ENCODE results near the gene MT1G. TPM values are rescaled to one million over a fixed set of nuclear protein-coding genes. Genes with fewer than 3 reads are reported as not detected.
A peak's percentile ranks its signal among the peaks of the same experiment; 100 is the strongest.
"Not testable (repeated sequence)": the region's sequence is repeated elsewhere in the genome, so short reads cannot be mapped to it uniquely, and the experiment has no call there.

MT1G gene
- total RNA-seq = 1 to 10 TPM in 1 of 2 donors, not detected in 1; 3.4 TPM

DNA sequence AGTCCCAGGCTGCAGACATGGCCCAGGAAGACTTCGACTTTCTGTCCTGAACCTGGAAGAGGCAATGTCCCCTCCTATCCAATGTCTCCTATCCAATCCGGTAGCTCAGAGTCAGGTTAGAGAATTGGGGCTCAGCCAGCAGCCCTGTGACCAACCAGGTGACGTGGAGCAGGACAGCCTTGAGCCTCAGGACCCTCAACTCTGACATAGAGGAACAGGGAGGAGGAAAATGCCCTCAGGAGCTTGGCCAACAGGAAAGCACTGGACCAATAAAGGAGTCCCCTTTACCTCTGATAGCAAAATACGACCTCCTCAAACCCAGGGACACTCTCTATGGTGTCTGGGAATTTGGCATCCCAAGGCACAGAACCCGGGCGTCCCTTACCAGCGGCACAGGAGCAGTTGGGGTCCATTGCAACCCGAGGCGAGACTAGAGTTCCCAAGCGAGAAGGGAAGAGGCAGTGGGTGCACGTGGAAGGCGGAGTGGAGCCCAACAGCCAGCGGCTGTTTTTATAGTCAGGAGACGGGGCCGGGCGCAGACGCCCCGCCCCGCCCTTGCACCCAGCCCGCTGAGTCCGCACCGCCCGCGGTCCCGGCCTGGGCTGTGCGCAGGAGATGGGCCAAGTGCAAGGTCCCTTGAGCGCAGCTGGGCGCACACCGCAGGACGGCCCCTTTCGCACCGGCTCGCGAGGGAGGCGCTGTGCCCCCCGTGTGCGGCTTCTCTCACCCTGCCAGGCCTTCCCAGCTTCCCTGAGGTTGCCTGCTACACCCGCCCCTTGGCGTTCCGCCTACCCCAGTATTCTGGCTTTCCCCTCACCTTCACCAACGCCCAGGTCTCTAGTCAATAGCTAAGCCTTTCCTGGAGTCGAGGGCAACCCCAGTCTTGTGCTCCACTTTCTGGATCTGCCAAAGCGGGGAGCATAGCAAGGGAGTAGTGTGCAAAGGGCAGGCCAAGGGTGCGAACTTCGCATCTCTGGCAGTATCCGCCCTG, at the start of gene MT1G:
Gene MT1G (minus strand): TSS at position 485 of the 991 bp plus-strand sequence. CDS start 72 bp downstream, at position 413.
- H3K27ac Mint-ChIP-seq = no peak within 1 kb of the TSS
- H3K36me3 Mint-ChIP-seq = peaks cover 0 to 8% of the 10 kb centered on the region in 2 donors
- no peaks in the 10 kb centered on the region for H3K9me3 Mint-ChIP-seq
- peak in 1 of 2 donors; percentile 53 for DNase-seq (ENCODE audit: low spot score in 2 of 2)
- peak in 1 of 2 donors; percentile 85 for ATAC-seq

DNA sequence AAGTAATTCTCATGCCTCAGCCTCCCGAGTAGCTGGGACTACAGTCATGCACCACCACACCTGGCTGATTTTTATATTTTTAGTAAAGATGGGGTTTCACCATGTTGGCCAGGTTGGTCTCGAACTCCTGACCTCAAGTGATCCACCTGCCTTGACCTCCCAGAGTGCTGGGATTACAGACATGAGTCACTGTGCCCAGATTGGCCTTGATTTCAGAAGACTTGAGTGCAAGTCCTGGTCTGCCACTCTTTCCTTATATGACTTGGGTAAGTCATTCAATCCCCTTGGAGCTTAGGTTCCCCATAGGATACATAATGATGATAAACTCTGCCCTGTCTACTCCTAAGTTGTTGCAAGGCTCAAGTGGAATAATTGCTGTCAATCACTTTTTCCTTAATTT, 49.7 kb upstream of the MT1G start:
- not testable (repeated sequence) for DNase-seq (ENCODE audit: low spot score in 2 of 2); ATAC-seq; H3K9me3 Mint-ChIP-seq; H3K27ac Mint-ChIP-seq; H3K36me3 Mint-ChIP-seq

DNA sequence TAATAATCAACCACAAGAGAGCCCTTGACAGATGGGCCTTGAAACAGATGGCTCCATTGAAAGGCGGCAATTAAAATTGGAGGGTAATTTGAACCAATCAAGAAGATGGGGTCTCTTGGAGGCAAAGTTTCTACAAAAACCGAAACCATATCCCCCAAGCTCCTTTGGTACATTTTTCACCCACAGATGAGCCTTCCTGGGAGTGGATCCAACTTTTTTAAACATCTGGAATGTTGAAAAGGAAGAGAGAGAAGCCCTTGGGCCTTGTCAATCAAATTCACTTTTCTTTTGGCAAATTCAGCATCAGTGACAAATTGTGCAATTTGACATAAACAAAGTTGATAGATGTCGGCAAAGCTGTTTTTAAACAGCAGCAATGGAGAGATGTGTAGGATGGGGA, 48.9 kb upstream of the MT1G start:
- no peaks in the 10 kb centered on the region for H3K9me3 Mint-ChIP-seq
- ATAC-seq (no peak), DNase-seq (ENCODE audit: low spot score in 2 of 2) (no peak)

DNA sequence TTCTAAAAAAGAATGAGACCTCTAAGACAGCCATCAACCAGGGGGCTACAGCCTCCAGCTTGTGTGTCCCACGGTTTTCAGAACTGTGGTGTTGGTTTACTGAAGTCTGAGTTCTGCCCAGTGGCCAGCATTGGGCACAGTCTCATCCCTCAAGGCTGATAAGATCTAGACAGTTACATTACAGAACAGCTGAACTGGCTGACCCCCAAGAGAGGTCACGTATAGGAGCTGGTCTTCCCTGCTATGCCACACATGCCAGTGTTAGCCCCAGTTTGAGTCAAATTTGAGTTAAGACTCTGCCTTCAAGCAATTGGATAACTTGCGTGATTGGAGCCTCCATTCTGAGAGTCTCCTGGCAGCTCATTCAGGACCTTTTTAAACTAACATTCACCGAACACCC, 47.3 kb upstream of the MT1G start:
- no peaks in the 10 kb centered on the region for H3K36me3 Mint-ChIP-seq
- no peaks in the 10 kb centered on the region for H3K9me3 Mint-ChIP-seq
- DNase-seq (ENCODE audit: low spot score in 2 of 2) = no peak
- no peak overlapping the region for H3K27ac Mint-ChIP-seq
- no peak for ATAC-seq

More for the DNA sequence above, 48.9 kb upstream of the MT1G start:
- Mint-ChIP-seq H3K27ac (no peak overlapping the region), H3K36me3 (no peaks in the 10 kb centered on the region)

DNA sequence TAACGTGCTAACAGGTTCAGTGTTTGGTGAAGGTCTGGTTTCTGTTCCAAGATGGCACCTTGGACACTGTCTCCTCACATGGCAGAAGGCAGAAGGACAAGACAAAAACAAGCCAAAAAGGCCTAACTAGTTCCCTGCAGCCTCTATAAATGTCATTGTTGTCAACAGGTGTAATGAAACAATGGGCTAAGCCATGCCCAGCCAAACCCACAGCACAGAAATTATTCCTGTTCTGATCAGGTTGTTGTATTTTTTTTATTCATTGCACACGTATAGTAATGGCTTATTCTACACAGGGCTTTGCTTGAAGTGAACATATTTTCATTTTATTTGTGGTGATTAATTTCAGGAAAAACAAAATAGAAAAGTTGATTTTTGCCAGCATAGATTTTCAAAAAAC, 45.9 kb upstream of the MT1G start:
- no peak for DNase-seq (ENCODE audit: low spot score in 2 of 2)
- Mint-ChIP-seq H3K36me3 (no peaks in the 10 kb centered on the region), H3K9me3 (no peaks in the 10 kb centered on the region), H3K27ac (no peak overlapping the region)
- ATAC-seq = no peak

DNA sequence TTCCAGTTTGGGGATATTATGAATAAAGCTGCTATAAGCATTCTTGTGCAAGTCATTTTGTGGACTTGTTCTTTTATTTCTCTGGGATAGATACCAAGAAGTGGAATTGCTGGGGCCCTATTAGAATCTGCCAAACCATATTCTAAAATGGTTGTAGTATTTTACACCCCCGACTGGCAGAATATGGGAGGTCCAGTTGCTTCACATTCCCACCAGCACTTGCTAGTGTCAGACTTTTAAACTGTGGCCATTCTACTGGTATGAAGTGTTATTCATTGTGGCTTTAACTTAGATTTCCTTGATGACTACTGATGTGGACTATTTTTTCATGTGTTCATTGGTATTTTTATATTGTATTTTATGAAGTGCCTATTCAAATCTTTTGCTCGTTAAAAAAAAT, 44.0 kb upstream of the MT1G start:
- Mint-ChIP-seq H3K36me3 (no peaks in the 10 kb centered on the region), H3K9me3 (no peaks in the 10 kb centered on the region), H3K27ac (no peak overlapping the region)
- no peak for ATAC-seq
- DNase-seq (ENCODE audit: low spot score in 2 of 2) = no peak

DNA sequence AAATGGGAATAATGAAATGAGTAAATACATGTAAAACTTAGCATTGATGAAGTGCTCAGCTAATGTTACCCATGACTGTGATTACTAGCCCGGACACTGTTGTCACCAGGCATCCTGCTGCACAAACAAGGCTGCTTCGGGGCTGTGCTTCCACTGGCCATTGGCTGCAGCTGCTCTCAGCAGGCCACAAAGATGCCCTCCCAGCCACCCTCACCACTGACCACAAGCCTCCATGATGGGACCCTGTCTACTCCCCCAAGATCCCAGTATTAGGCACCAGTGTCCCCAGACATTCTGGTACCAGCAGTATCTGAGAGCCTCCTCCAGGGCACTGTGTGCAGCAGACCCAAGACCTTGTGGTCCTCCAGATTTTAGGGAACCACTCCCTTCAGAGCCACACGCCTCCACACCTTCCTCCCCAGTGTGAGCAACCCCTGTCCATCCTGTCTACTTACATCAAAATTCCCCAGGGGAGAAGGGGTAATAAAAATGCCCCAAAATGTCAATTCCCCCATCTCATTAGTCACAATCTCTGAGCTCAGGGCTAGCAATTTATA, 42.4 kb upstream of the MT1G start:
- ATAC-seq = peak in 1 of 2 donors; percentile 34
- Mint-ChIP-seq H3K36me3 (no peaks in the 10 kb centered on the region), H3K9me3 (no peaks in the 10 kb centered on the region), H3K27ac (peak overlapping the region; percentile 50 to 89)
- DNase-seq (ENCODE audit: low spot score in 2 of 2) = no peak

DNA sequence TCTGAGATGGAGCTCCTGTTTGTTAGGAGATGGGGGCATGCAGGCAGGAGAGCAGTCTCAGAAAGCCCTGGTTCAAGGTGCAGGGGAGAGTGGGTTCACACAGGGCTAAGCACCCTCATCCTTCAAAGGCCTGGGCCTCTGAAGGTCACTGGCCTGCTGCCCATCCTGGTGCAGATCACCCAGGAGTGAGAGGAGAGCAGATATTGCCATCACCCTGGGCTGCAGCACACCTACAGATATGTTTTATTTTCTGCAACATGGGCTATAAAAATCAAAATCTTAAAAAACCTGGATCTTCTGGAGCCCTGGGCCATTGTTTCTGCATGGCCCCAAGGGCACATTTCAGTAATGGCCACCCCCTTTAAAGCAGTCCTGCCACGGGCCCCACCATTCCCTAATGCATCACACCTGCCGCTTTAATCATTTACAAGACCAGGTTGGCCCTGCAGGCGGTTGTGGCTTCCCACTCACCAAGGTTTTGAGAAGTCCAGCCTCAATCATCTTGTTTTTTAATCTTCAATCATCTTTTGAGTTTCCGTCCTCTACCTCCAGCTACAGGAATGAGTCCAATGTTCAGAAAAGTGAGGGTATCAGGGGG, 41.7 kb upstream of the MT1G start:
- Mint-ChIP-seq H3K9me3 (no peaks in the 10 kb centered on the region), H3K36me3 (no peaks in the 10 kb centered on the region), H3K27ac (peak overlapping the region in 1 of 2 donors; percentile 89)
- DNase-seq (ENCODE audit: low spot score in 2 of 2) (peak in 1 of 2 donors; percentile 44), ATAC-seq (peak in 1 of 2 donors; percentile 38)

DNA sequence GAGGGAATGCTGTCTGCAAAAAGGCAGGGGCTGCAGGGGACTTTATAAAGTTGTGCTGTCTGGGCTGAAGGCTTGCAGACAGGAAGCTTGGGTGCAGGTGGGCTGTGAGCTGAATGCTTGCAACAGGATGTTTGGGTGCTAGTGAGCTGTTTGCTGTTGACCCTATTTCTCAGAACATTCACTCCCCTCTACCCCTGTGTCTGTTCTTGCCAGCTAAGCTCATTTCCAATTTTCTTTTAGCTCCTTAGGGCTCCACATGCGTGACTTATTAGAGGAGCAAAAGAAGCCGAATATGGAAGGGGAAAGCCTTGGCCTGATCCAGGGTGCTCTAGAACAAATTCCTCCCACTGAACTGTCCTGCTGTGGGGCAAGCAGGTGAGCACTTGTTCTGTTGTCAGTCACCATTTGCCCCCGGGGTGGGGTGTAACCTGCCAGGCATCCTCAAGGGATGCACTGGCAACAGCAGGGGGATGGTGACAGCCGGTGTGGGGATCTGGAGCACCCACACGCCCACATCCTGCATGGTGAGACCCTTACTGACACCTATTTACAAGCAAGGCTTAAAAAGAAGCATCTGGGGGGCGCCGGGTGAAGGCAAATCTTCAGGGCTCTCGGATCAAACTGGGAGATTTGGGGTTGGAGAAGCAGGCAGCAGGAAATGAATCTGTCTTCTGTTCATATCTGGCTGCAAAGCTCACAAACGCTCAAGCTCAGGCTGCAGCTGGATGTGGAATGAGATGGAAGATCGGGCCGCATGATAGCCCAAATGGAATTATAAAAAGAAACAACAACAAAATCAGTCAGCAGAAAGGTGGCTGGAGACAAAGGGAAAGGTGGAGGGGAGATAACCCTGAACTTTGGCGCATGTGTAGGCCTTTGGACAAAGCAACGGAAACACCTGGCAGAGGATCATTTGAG, 40.9 kb upstream of the MT1G start:
- Mint-ChIP-seq H3K9me3 (no peaks in the 10 kb centered on the region), H3K27ac (peak overlapping the region; percentile 53 to 89), H3K36me3 (no peaks in the 10 kb centered on the region)
- ATAC-seq (peak in 1 of 2 donors; percentile 60), DNase-seq (ENCODE audit: low spot score in 2 of 2) (peak in 1 of 2 donors; percentile 49)

DNA sequence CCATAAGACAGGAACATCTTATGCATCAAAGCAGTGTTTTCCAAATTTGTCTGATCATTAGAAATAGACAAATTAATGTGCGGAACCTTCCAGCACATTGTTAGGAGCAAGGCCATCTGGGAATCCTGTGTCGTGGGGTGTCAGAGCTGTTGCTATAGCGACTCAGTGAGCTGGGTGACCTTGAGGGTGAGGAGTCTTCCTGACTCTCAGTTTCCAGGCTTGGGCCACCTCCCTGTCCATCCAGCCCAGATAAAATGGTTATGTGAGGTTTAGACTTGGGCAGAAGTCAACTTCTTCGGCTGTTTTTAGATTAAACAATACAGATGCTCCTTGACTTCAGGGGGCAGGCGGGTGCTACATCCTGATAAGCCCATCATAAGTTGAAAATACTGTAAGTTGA, 35.0 kb upstream of the MT1G start:
- no peak for ATAC-seq
- no peaks in the 10 kb centered on the region for H3K36me3 Mint-ChIP-seq
- no peak overlapping the region for H3K27ac Mint-ChIP-seq
- H3K9me3 Mint-ChIP-seq = no peaks in the 10 kb centered on the region
- DNase-seq (ENCODE audit: low spot score in 2 of 2) = peak in 1 of 2 donors; percentile 23

DNA sequence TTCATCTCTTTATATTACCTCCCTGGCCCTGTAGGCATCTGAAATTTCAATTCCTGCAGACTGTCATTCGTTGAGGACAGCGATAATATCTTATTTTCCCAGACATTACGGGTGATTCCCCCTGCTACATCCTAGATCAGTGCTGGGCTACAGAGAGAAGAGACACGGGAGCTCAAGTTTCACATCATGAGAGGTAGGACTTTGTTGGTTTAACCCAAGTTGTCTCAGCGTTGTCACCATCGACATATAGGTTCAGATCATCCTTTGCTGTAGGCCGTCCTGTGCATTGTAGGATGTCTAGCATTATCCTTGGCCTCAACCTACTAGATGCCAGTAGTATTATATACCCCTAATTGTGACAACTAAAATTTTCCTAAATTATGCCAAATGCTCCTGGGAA, 33.7 kb upstream of the MT1G start:
- peak overlapping the region; percentile 14 to 75 for H3K27ac Mint-ChIP-seq

DNA sequence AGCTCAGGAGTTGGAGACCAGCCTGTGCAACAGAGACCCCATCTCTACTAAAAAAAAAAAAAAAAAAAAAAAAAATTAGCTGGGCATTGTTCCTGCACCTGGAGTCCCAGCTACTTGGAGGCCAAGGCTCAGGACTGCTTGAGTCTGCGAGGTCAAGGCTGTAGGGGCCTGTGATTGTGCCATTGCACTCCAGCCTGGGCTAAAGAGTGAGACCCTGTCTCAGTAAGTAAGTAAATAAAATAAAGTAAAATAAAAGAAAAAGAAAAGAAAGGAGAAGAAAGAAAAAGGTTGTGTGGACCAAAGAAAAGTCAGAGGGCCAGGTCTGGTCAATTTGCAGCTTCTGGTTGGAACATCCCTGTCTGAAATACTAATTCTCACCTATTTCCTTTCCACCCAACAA, 32.8 kb upstream of the MT1G start:
- no peaks in the 10 kb centered on the region for H3K36me3 Mint-ChIP-seq
- no peaks in the 10 kb centered on the region for H3K9me3 Mint-ChIP-seq
- no peak overlapping the region for H3K27ac Mint-ChIP-seq
- ATAC-seq (no peak), DNase-seq (ENCODE audit: low spot score in 2 of 2) (no peak)

More for the DNA sequence above, 33.7 kb upstream of the MT1G start:
- no peak for ATAC-seq
- Mint-ChIP-seq H3K36me3 (no peaks in the 10 kb centered on the region), H3K9me3 (no peaks in the 10 kb centered on the region)
- peak in 1 of 2 donors; percentile 25 for DNase-seq (ENCODE audit: low spot score in 2 of 2)

DNA sequence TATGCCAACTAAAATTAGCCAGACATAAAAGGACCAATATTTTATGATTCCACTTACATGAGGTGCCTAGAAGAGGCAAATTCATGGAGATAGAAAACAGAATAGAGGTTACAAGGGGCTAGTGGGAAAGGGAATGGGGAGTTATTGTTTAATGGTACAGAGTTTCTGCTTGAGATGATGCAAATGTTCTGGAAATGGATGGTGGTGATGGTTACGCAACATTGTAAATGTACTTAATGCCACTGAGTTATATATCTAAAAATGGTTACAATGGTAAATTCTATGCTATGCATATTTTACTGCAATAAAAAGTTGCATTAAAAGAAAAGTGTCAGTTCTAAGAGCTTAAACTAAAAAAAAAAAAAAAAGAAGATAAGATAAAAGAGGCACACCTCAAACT, 32.3 kb upstream of the MT1G start:
- ATAC-seq = no peak
- Mint-ChIP-seq H3K27ac (no peak overlapping the region), H3K36me3 (no peaks in the 10 kb centered on the region), H3K9me3 (no peaks in the 10 kb centered on the region)
- DNase-seq (ENCODE audit: low spot score in 2 of 2) = no peak

DNA sequence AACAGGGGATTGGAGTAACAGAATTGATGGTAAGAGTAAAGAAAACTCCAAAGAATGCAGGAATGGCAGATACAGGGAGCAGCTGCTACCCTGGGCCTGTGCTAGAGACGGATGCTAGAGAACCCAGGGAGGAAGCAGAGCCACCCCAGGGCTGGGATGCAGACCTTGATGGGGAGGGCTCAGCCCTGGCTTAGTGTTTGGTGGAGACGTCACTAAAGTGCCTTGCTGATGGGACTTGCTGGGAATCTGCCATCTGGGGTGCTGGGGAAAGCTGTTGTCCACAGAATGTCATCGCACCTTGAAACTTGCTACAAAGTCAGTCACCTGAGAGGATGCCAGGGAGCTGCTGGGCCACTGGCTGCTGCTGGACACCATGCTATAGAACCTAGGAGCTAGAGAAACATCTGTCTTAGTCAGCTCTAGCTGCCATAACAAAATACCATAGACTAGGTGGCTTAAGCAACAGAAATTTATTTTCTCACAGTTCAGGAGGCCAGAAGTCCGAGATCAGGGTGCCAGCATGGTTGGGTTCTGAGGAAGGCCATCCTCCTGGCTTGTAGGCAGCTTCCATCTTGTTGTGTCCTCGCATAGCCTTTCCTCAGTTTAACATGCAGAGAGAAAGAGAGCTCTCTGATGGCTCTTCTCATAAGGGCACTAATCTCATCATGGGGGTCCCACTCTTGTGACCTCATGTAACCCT, 29.7 kb upstream of the MT1G start:
- DNase-seq (ENCODE audit: low spot score in 2 of 2) (no peak), ATAC-seq (no peak)
- no peaks in the 10 kb centered on the region for H3K9me3 Mint-ChIP-seq
- no peak overlapping the region for H3K27ac Mint-ChIP-seq
- H3K36me3 Mint-ChIP-seq = no peaks in the 10 kb centered on the region

DNA sequence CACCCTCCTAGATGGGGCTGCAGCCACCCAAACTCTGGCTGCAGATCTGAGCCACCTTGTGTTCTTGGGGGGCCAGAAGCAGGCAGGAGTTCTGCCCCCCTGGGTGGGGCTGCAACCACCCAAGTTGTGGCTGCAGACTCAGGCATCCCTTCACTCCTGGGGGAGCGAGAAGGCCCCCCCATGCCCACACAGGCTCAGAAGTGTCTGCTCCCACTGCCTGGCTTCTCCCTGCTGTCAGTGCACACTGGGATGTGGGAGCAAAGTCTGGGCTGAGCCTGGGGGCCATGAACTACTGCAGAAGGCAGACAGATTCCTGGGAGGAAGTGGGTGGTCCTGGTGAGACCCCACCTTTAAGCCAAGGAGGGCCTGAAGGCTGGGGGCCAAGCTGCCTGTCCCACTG, 27.4 kb upstream of the MT1G start:
- no peaks in the 10 kb centered on the region for H3K9me3 Mint-ChIP-seq
- no peaks in the 10 kb centered on the region for H3K36me3 Mint-ChIP-seq
- ATAC-seq = no peak
- no peak overlapping the region for H3K27ac Mint-ChIP-seq
- DNase-seq (ENCODE audit: low spot score in 2 of 2) = no peak

DNA sequence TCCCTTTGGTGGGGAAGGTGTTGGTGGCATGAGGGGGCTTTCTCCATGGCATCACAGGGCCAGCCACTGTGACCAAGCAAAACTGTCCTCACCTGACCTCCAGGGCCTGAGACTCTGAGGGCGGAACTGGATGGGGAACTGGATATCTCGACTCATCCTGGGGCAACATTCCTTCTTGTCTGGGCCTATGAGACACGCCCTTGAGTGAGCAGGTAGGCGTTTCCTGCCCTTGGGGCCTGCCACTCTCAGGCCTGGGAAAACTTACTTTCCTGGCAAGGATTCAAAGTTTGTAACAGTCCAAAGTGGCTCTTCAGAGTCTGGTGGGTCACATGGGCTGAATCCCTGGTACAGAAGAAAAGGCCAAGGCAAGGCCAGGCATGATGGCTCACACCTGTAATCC, 24.0 kb upstream of the MT1G start:
- DNase-seq (ENCODE audit: low spot score in 2 of 2) (no peak), ATAC-seq (no peak)
- Mint-ChIP-seq H3K36me3 (no peaks in the 10 kb centered on the region), H3K27ac (no peak overlapping the region), H3K9me3 (no peaks in the 10 kb centered on the region)
